MM.1S (cell line): ENCODE data around the gene DBN1.

Experiments used
- EZH2 ChIP-seq: fragments of 300-600 bp; sonication (generic); optimal IDR thresholded peaks from 2 replicates; pipeline ENCODE3; 2017; ENCODE audit warnings: low read depth, mild to moderate bottlenecking, antibody characterized with exemption, low read length, mixed read lengths
- TF ChIP-seq, protein P1 (sequence below): fragments of 300-600 bp; sonication (generic); IDR thresholded peaks from 2 replicates; pipeline ENCODE4 v1.5.1; 2016; ENCODE audit warnings: antibody characterized with exemption, low read length, mixed read lengths

DNA sequence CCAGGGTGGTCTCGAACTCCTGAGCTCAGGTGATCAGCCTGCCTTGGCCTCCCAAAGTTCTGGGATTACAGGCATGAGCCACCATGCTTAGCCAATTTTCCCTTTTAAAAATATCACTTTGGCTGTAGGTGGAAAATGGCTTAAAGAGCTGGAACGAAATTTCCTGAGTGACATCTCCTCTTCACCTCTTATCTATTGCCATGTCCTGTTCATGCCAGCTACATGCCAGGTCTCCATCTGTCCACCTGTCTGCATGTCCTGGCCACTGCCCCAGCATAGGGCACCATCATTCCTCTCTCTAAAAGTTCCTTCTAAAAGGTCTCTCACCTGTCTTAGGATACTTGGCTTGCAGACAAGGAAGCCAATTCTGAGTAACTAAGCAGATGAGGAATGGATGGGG lies 49.8 kb downstream of the DBN1 start:
- TF ChIP-seq, protein P1, sequence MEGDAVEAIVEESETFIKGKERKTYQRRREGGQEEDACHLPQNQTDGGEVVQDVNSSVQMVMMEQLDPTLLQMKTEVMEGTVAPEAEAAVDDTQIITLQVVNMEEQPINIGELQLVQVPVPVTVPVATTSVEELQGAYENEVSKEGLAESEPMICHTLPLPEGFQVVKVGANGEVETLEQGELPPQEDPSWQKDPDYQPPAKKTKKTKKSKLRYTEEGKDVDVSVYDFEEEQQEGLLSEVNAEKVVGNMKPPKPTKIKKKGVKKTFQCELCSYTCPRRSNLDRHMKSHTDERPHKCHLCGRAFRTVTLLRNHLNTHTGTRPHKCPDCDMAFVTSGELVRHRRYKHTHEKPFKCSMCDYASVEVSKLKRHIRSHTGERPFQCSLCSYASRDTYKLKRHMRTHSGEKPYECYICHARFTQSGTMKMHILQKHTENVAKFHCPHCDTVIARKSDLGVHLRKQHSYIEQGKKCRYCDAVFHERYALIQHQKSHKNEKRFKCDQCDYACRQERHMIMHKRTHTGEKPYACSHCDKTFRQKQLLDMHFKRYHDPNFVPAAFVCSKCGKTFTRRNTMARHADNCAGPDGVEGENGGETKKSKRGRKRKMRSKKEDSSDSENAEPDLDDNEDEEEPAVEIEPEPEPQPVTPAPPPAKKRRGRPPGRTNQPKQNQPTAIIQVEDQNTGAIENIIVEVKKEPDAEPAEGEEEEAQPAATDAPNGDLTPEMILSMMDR, result no peak
- TF ChIP-seq EZH2, result no peak
